Gastrocnemius medialis (tissue), 4 donors: ENCODE data around the gene C1QA. TPM values are rescaled to one million over a fixed set of nuclear protein-coding genes. Genes with fewer than 3 reads are reported as not detected.

Experiments used
- ATAC-seq, 2 donors: fragments of 150-250 bp; one replicate each; pipeline ENCODE4 v1.9.1; 2016
- DNase-seq, 2 donors: peaks; one replicate each; pipeline ENCODE4 v3.0.0-alpha.2; 2019
- H3K27ac ChIP-seq, 4 donors: fragments of 200-600 bp; sonication (generic); 1 replicate in 1 of 4; 2 replicates in 3 of 4; pipeline ENCODE4 v1.5.1; 2016 to 2018; ENCODE audit warnings: mild to moderate bottlenecking in 2 of 4, moderate library complexity in 1 of 4
- H3K27me3 ChIP-seq, 3 donors: fragments of 200-600 bp; sonication (generic) in 2 of 3; 1 replicate in 1 of 3; 2 replicates in 2 of 3; pipeline versions ENCODE4 v1.5.1 to v1.6.0; 2016 to 2019; ENCODE audit warnings: mild to moderate bottlenecking in 1 of 3, moderate library complexity in 1 of 3
- H3K36me3 ChIP-seq, 2 donors: fragments of 200-600 bp; sonication (generic) in 1 of 2; one replicate each; pipeline ENCODE4 v1.5.1; 2017 to 2018
- H3K4me1 ChIP-seq, 2 donors: fragments of 200-600 bp; sonication (generic) in 1 of 2; one replicate each; pipeline ENCODE4 v1.5.1; 2016 to 2017; ENCODE audit warnings: mild to moderate bottlenecking in 2 of 2
- H3K4me3 ChIP-seq, 4 donors: fragments of 200-600 bp; sonication (generic) in 3 of 4; 1 replicate in 1 of 4; 2 replicates in 3 of 4; pipeline ENCODE4 v1.5.1; 2016 to 2019; ENCODE audit warnings: mild to moderate bottlenecking in 2 of 4
- H3K9me3 ChIP-seq, 3 donors: fragments of 200-600 bp; sonication (generic) in 2 of 3; 1 replicate in 1 of 3; 2 replicates in 2 of 3; pipeline ENCODE4 v1.5.1; 2016 to 2019
- CTCF ChIP-seq, 5 experiments: fragments of 450-650 bp in 3 of 5; fragments of 200-600 bp in 2 of 5; sonication (generic) in 2 of 5; IDR thresholded peaks in 4 of 5; conservative IDR thresholded peaks in 1 of 5; 1 replicate in 4 of 5; 2 replicates in 1 of 5; pipeline ENCODE4 v1.5.1; 2016 to 2019; ENCODE audit warnings: antibody characterized with exemption in 5 of 5, mild to moderate bottlenecking in 3 of 5, moderate library complexity in 3 of 5
- POLR2A ChIP-seq, 2 donors: fragments of 450-650 bp; IDR thresholded peaks; one replicate each; pipeline ENCODE4 v1.6.1; 2017; ENCODE audit warnings: antibody characterized with exemption in 2 of 2, mild to moderate bottlenecking in 2 of 2, moderate library complexity in 2 of 2
- in situ Hi-C, 4 donors: fragments of 200-750 bp; cut with MboI; loops; one replicate each; pipeline versions ENCODE4 v1.15.0 to v1.8.0; 2017; ENCODE audit warnings: low sequenced_read_pairs in 4 of 4
- intact Hi-C: fragments of 100-400 bp; cut with DNase I; formaldehyde crosslinking; loops from one replicate; pipeline ENCODE4 v1.15.1; 2023; ENCODE audit warnings: low total_unique reads
- total RNA-seq, 4 donors: library from RNA; depleted of rRNA; stranded (reverse); fragments of >200 nt; gene quantifications; one replicate each; pipeline versions ENCODE4 v1.1.0 to v1.2.3, GENCODE V29; 2016

The C1QA gene
- total RNA-seq, 4 donors from 2014 or later: 14.3 to 64.4 (median 33.0) TPM

- H3K4me3 ChIP-seq: no peak overlapping the region
- H3K9me3 ChIP-seq: no peaks in the 10 kb centered on the region
- in situ Hi-C loops: no loop called here
- H3K4me1 ChIP-seq: no peaks in the 10 kb centered on the region
- intact Hi-C loops: no loop called here
- TF ChIP-seq CTCF (IDR thresholded peaks at IDR 0.05 in 4 of 5, conservative IDR thresholded peaks at IDR 0.05 in 1 of 5) (no peak), POLR2A (IDR thresholded peaks at IDR 0.05) (no peak)
- H3K27me3 ChIP-seq: peaks cover 0 to 10% (median 0%) of the 10 kb centered on the region in 3 donors
- ATAC-seq (no peak), DNase-seq (no peak)
- no peaks in the 10 kb centered on the region for H3K36me3 ChIP-seq
- H3K27ac ChIP-seq: no peak overlapping the region
Measured at GRCh38 chr1:22660716-22661241, 24.4 kb downstream of the C1QA start.

GRCh38 chr1:22661880-22662279, 25.5 kb downstream of the C1QA start:
- H3K27me3 ChIP-seq: peaks cover 0 to 3% (median 0%) of the 10 kb centered on the region in 3 donors

GRCh38 chr1:22662318-22662717, 25.9 kb downstream of the C1QA start:
- TF ChIP-seq POLR2A (IDR thresholded peaks at IDR 0.05): no peak
- no peak for TF ChIP-seq CTCF (IDR thresholded peaks at IDR 0.05 in 4 of 5, conservative IDR thresholded peaks at IDR 0.05 in 1 of 5)
- intact Hi-C loops: no loop called here
- DNase-seq: no peak

More at GRCh38 chr1:22661880-22662279, 25.5 kb downstream of the C1QA start:
- DNase-seq (no peak), ATAC-seq (no peak)
- Histone ChIP-seq H3K9me3 (no peaks in the 10 kb centered on the region), H3K36me3 (no peaks in the 10 kb centered on the region), H3K4me1 (no peaks in the 10 kb centered on the region), H3K27ac (no peak overlapping the region), H3K4me3 (no peak overlapping the region)
- in situ Hi-C loops (no loop called here), intact Hi-C loops (no loop called here)
- TF ChIP-seq POLR2A (IDR thresholded peaks at IDR 0.05) (no peak), CTCF (IDR thresholded peaks at IDR 0.05 in 4 of 5, conservative IDR thresholded peaks at IDR 0.05 in 1 of 5) (no peak)

GRCh38 chr1:22662986-22663408, 26.6 kb downstream of the C1QA start:
- no peak for DNase-seq
- Histone ChIP-seq H3K27me3 (peaks cover 0 to 5% (median 0%) of the 10 kb centered on the region in 3 donors), H3K36me3 (no peaks in the 10 kb centered on the region), H3K4me3 (no peak overlapping the region), H3K27ac (no peak overlapping the region), H3K4me1 (no peaks in the 10 kb centered on the region), H3K9me3 (no peaks in the 10 kb centered on the region)
- intact Hi-C loops (no loop called here), in situ Hi-C loops (no loop called here)
- TF ChIP-seq POLR2A (IDR thresholded peaks at IDR 0.05) (no peak), CTCF (IDR thresholded peaks at IDR 0.05 in 4 of 5, conservative IDR thresholded peaks at IDR 0.05 in 1 of 5) (no peak)
- ATAC-seq: no peak

More at GRCh38 chr1:22662318-22662717, 25.9 kb downstream of the C1QA start:
- Histone ChIP-seq H3K27me3 (peaks cover 0 to 4% (median 0%) of the 10 kb centered on the region in 3 donors), H3K36me3 (no peaks in the 10 kb centered on the region), H3K4me3 (no peak overlapping the region), H3K27ac (no peak overlapping the region), H3K9me3 (no peaks in the 10 kb centered on the region), H3K4me1 (no peaks in the 10 kb centered on the region)
- in situ Hi-C loops: no loop called here
- ATAC-seq: peak; percentile 26 to 27

GRCh38 chr1:22665752-22666151, 29.3 kb downstream of the C1QA start:
- no peak for ATAC-seq
- in situ Hi-C loops: no loop called here
- TF ChIP-seq CTCF (IDR thresholded peaks at IDR 0.05 in 4 of 5, conservative IDR thresholded peaks at IDR 0.05 in 1 of 5) (no peak), POLR2A (IDR thresholded peaks at IDR 0.05) (no peak)

More at GRCh38 chr1:22665752-22666151, 29.3 kb downstream of the C1QA start:
- Histone ChIP-seq H3K27me3 (peaks cover 0 to 10% (median 6%) of the 10 kb centered on the region in 3 donors), H3K4me3 (no peak overlapping the region), H3K27ac (no peak overlapping the region), H3K9me3 (no peaks in the 10 kb centered on the region), H3K4me1 (no peaks in the 10 kb centered on the region), H3K36me3 (no peaks in the 10 kb centered on the region)
- intact Hi-C loops: no loop called here
- DNase-seq: no peak
